ENCODE results near the gene UBE2B. TPM values are rescaled to one million over a fixed set of nuclear protein-coding genes. Genes with fewer than 3 reads are reported as not detected.

The UBE2B gene
- total RNA-seq, 1 experiment from 2014 or later, result 36.0 TPM

- DNase-seq (ENCODE audit: low spot score), result no peak
Observed at GRCh38 chr5:134437340-134437846, 66.0 kb downstream of the UBE2B start.

- no peak for DNase-seq (ENCODE audit: low spot score)
Observed at GRCh38 chr5:134437847-134438581, 66.6 kb downstream of the UBE2B start.

GRCh38 chr5:134438721-134439123, 67.4 kb downstream of the UBE2B start:
- no peak for DNase-seq (ENCODE audit: low spot score)

DNA sequence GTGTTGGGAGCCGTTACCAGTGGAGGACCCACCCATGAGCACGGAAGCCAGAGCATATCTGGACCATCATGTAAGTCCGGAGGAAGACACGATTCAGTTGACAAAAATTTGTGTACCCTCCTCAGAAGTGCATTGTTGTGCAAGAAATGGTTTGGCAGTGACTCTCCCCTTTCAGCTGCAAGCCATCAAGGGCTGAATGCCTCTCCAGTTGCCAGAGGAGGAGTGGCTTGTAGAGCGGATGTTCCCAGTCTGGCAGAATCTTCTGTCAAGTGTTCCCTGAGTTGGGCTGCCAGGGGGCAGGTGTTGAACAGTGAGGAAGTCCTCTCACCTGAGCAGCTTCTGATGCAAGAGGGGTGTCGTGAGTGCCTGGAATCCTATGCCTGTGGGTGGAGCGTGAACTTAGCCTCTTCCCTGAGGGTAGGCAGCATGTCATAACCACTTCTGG, 67.9 kb downstream of the UBE2B start:
- peak; percentile 83 for DNase-seq (ENCODE audit: low spot score)

DNA sequence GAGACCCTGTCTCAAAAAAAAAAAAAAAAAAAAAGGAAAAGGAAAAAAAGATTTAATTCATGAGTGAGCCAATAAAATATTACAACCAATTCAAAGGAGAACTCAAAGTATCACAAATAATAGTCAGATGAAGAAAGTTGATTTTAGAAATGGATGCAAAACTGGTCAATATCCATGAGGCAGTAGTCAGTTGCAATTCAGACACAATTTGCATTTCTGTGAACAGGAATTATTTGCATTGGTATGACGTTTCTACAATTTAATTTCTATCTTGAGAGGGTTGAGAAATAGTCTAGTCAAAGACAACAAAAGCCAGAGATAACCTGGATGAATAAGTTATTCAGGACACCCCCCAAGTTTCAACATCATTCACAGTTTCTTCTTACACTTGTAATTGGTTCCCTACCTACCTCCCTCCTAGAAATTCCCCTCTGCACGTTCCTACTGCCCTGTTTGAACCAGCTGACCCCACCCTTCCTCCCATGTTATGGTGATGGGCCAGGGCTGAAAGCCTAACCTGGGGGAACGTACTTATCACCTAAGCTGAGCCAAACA, 68.9 kb downstream of the UBE2B start:
- no peak for DNase-seq (ENCODE audit: low spot score)

Other genes with a start within 250 kb of the UBE2B start
- 886 and 1,193 TPM in 2 replicates for gene SKP1, start 194.6 kb upstream of the UBE2B start, total RNA-seq (2014; rRNA removed; shearing (Covaris generic))
- 179 and 250 TPM in 2 replicates for gene PPP2CA, start 145.5 kb upstream of the UBE2B start, total RNA-seq (2014; rRNA removed; shearing (Covaris generic))
- gene CDKL3, start 4.4 kb upstream of the UBE2B start, total RNA-seq (2014; rRNA removed; shearing (Covaris generic)), result 0.64 and 1.5 TPM in 2 replicates
- 83.0 and 87.8 TPM in 2 replicates for gene CDKN2AIPNL, start 40.3 kb downstream of the UBE2B start, total RNA-seq (2014; rRNA removed; shearing (Covaris generic))
- gene JADE2, start 154.1 kb downstream of the UBE2B start, total RNA-seq (2014; rRNA removed; shearing (Covaris generic)), result 17.9 and 18.1 TPM in 2 replicates